Mesothelial cell of epicardium (in vitro differentiated cells): Measurements from ENCODE around the gene MAST1. TPM values are rescaled to one million over a fixed set of nuclear protein-coding genes. Genes with fewer than 3 reads are reported as not detected.

Experiments
- DNase-seq, 2 experiments: peaks; one replicate each; pipeline ENCODE4 v3.0.0; 2021; ENCODE audit warnings: low spot score in 2 of 2; ENCODE audit not compliant: unreplicated experiment in 2 of 2
- H3K27ac Mint-ChIP-seq: 2 replicates; pipeline ENCODE4 v1.8.0; 2021; ENCODE audit warnings: mixed read lengths
- H3K27me3 Mint-ChIP-seq: 2 replicates; pipeline ENCODE4 v1.8.0; 2021; ENCODE audit warnings: low read depth, mixed read lengths
- H3K36me3 Mint-ChIP-seq: 2 replicates; pipeline ENCODE4 v1.8.0; 2021; ENCODE audit warnings: mixed read lengths
- H3K4me1 Mint-ChIP-seq: 2 replicates; pipeline ENCODE4 v1.8.0; 2021; ENCODE audit warnings: mixed read lengths
- H3K4me3 Mint-ChIP-seq: 2 replicates; pipeline ENCODE4 v1.8.0; 2021; ENCODE audit warnings: mild to moderate bottlenecking, moderate library complexity, mixed read lengths
- H3K9me3 Mint-ChIP-seq: 2 replicates; pipeline ENCODE4 v1.8.0; 2021; ENCODE audit warnings: mixed read lengths
- total RNA-seq: library from RNA; stranded (reverse); gene quantifications from 3 replicates; pipeline ENCODE4 v1.2.1, GENCODE V29; 2021
- TF ChIP-seq, protein P1 (sequence below): fragments of 200-600 bp; sonication (generic); IDR thresholded peaks from one replicate; pipeline ENCODE4 v1.5.0; 2021; ENCODE audit warnings: antibody characterized with exemption; ENCODE audit not compliant: unreplicated experiment

MAST1 gene
- total RNA-seq, 1 donor from 2014 or later = 4.0 TPM

- H3K4me1 Mint-ChIP-seq = peaks cover 19% of the 10 kb centered on the region
- no peaks in the 10 kb centered on the region for H3K36me3 Mint-ChIP-seq
- H3K27ac Mint-ChIP-seq = no peak overlapping the region
- peaks cover 92% of the 10 kb centered on the region for H3K27me3 Mint-ChIP-seq
- peak overlapping the region; percentile 15 for H3K4me3 Mint-ChIP-seq
- H3K9me3 Mint-ChIP-seq = no peaks in the 10 kb centered on the region
- TF ChIP-seq, protein P1, sequence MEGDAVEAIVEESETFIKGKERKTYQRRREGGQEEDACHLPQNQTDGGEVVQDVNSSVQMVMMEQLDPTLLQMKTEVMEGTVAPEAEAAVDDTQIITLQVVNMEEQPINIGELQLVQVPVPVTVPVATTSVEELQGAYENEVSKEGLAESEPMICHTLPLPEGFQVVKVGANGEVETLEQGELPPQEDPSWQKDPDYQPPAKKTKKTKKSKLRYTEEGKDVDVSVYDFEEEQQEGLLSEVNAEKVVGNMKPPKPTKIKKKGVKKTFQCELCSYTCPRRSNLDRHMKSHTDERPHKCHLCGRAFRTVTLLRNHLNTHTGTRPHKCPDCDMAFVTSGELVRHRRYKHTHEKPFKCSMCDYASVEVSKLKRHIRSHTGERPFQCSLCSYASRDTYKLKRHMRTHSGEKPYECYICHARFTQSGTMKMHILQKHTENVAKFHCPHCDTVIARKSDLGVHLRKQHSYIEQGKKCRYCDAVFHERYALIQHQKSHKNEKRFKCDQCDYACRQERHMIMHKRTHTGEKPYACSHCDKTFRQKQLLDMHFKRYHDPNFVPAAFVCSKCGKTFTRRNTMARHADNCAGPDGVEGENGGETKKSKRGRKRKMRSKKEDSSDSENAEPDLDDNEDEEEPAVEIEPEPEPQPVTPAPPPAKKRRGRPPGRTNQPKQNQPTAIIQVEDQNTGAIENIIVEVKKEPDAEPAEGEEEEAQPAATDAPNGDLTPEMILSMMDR = no peak
- no peak for DNase-seq
Observed at GRCh38 chr19:12836529-12836863, 1.8 kb upstream of the MAST1 start.

- H3K27me3 Mint-ChIP-seq = peaks cover 91% of the 10 kb centered on the region
Observed at GRCh38 chr19:12837225-12837624, 1.1 kb upstream of the MAST1 start.

DNA sequence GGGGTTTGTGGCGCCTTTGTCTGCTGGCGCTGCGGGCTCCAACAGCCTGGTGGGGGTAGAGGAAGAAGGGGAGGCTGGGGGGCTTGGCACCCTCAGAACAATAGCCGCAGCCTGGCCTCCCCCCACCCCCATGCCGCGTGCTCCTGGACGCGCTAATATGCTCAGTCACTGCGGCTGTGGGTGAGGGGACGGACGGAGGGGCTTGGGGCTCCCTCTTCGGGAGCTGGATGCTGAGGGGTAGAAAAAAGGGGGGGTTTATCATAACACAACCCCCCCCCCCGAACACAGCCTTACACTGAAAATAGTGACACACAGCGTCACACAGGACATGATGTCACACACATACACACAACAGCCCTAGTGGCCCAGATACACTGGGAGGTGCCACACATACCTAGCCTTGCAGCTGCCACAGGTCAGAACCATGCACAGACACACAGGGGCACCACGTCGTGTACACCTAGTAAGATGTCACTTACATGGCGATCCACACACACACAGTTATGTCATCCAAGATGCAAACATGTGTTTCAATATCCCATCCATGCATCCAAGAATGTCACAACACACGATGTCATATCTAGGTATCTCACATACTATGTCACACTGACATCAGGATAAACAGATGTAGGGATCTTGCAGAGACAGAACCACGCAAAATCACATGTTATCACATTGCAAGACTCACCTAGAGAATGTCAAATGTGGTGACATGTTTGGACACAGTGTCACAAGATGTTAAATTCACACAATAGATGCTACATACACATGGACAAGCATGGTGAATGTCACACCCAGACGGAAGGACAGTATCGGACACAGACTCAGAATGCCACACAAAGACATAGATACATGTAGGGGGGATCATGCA is 806 bp downstream of the MAST1 start:
- TF ChIP-seq, protein P1 = no peak
- H3K4me1 Mint-ChIP-seq = peaks cover 15% of the 10 kb centered on the region
- no peak for DNase-seq
- no peaks in the 10 kb centered on the region for H3K36me3 Mint-ChIP-seq
- no peak overlapping the region for H3K27ac Mint-ChIP-seq
- H3K27me3 Mint-ChIP-seq = peaks cover 89% of the 10 kb centered on the region
- H3K4me3 Mint-ChIP-seq = peak overlapping the region; percentile 64
- no peaks in the 10 kb centered on the region for H3K9me3 Mint-ChIP-seq

More at GRCh38 chr19:12837225-12837624, 1.1 kb upstream of the MAST1 start:
- peaks cover 20% of the 10 kb centered on the region for H3K4me1 Mint-ChIP-seq
- no peak overlapping the region for H3K27ac Mint-ChIP-seq
- H3K9me3 Mint-ChIP-seq = no peaks in the 10 kb centered on the region
- peak overlapping the region; percentile 4 for H3K4me3 Mint-ChIP-seq
- no peak for DNase-seq
- H3K36me3 Mint-ChIP-seq = no peaks in the 10 kb centered on the region
- TF ChIP-seq, protein P1 = no peak

DNA sequence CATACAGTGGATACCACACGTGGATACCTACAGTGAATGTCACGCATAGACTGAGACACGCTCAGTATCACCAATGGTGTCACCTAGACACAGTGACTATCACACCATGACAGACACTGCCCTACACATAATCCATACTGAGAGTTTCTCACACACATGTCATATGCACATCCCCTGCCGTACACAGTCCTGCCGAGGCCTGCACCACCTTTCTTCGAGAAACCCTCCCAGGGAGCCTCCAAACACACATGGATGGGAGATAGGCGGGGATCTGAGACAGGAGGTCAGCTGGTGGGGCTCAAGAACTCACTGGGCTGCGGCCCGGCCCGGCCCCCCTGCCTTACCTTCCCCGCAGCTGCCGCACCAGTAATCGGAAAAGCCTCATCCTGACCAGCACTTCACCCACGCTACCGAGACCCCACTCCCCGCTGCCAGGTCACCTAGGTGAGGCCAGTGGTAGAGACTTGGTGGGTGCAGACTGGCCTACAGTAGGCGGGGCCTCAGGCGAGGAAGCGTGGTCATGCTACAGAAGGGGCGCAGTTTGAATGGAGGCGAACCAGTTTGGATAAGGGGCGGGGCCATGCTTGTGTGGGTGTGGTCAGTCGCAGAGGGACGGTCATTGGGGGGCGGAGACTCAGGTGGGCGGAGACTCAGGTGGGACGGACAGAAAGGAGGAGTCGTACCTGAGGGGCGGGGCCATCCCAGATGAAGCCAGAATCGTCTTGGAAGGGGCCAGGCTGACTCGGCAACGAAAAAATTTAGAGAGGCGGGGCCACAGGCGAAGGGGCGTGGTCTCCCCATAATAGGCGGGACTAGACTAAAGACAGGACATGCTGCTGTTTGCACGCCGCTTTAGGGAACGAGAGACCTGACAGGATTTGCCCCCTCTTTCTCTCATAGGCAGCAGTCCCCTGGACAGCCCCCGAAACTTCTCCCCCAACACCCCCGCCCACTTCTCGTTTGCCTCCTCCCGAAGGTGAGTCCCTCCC is 2.1 kb downstream of the MAST1 start:
- Mint-ChIP-seq H3K4me3 (peak overlapping the region; percentile 63), H3K4me1 (peaks cover 12% of the 10 kb centered on the region), H3K27me3 (peaks cover 83% of the 10 kb centered on the region), H3K36me3 (no peaks in the 10 kb centered on the region), H3K9me3 (no peaks in the 10 kb centered on the region), H3K27ac (no peak overlapping the region)
- peak; percentile 57 to 83 for DNase-seq
- TF ChIP-seq, protein P1 = no peak

GRCh38 chr19:12841094-12841493 is 2.8 kb downstream of the MAST1 start:
- TF ChIP-seq, protein P1 = no peak
- Mint-ChIP-seq H3K4me3 (peak overlapping the region; percentile 63), H3K27ac (no peak overlapping the region), H3K9me3 (no peaks in the 10 kb centered on the region), H3K27me3 (peaks cover 76% of the 10 kb centered on the region), H3K4me1 (peaks cover 12% of the 10 kb centered on the region), H3K36me3 (no peaks in the 10 kb centered on the region)
- DNase-seq = peak; percentile 50 to 66
